HG03025 (cell line): ENCODE results near the gene HCN4.

Experiments used
- ATAC-seq: cut with Tn5 transposase; IDR thresholded peaks from one replicate; pipeline ENCODE4 v1.9.1; 2021; ENCODE audit warnings: mild to moderate bottlenecking, moderate library complexity; ENCODE audit not compliant: unreplicated experiment, low FRiP score

HCN4 gene

GRCh38 chr15:73349191-73349590 is 19.6 kb downstream of the HCN4 start:
- no peak for ATAC-seq

- ATAC-seq = no peak
These were observed 21.9 kb downstream of the HCN4 start for GRCh38 chr15:73346735-73347312.

- no peak for ATAC-seq
These were observed 23.1 kb downstream of the HCN4 start for GRCh38 chr15:73345658-73346057.

- no peak for ATAC-seq
These were observed 24.7 kb downstream of the HCN4 start for GRCh38 chr15:73344056-73344455.

- ATAC-seq = no peak
These were observed 26.7 kb downstream of the HCN4 start for GRCh38 chr15:73341886-73342600.

- ATAC-seq = no peak
These were observed 28.1 kb downstream of the HCN4 start for GRCh38 chr15:73340502-73341192.

GRCh38 chr15:73338606-73339374 is 30.0 kb downstream of the HCN4 start:
- ATAC-seq = no peak

GRCh38 chr15:73338058-73338457 is 30.7 kb downstream of the HCN4 start:
- ATAC-seq = no peak

GRCh38 chr15:73337187-73337586 is 31.6 kb downstream of the HCN4 start:
- no peak for ATAC-seq

GRCh38 chr15:73336756-73337155 is 32.0 kb downstream of the HCN4 start:
- ATAC-seq = no peak

- no peak for ATAC-seq
These were observed 33.3 kb downstream of the HCN4 start for GRCh38 chr15:73335471-73335870.

GRCh38 chr15:73335026-73335425 is 33.7 kb downstream of the HCN4 start:
- no peak for ATAC-seq

- no peak for ATAC-seq
These were observed 34.7 kb downstream of the HCN4 start for GRCh38 chr15:73334086-73334485.

- ATAC-seq = no peak
These were observed 35.8 kb downstream of the HCN4 start for GRCh38 chr15:73333001-73333400.

GRCh38 chr15:73331991-73332925 is 36.5 kb downstream of the HCN4 start:
- no peak for ATAC-seq

GRCh38 chr15:73331501-73331900 is 37.3 kb downstream of the HCN4 start:
- no peak for ATAC-seq

GRCh38 chr15:73330206-73331051 is 38.3 kb downstream of the HCN4 start:
- no peak for ATAC-seq

- ATAC-seq = no peak
These were observed 39.1 kb downstream of the HCN4 start for GRCh38 chr15:73329501-73330200.
